Measurements from ENCODE around the gene ULBP3.
"Not testable (repeated sequence)": the region's sequence is repeated elsewhere in the genome, so short reads cannot be mapped to it uniquely, and the experiment has no call there.

ULBP3 gene

GRCh38 chr6:150075034-150075421, 6.1 kb upstream of the ULBP3 start:
- DNase-seq: no peak

- not testable (repeated sequence) for DNase-seq
Observed at GRCh38 chr6:150074396-150075033, 5.6 kb upstream of the ULBP3 start.

GRCh38 chr6:150072201-150072600, 3.3 kb upstream of the ULBP3 start:
- DNase-seq: no peak

GRCh38 chr6:150070236-150070818, 1.4 kb upstream of the ULBP3 start:
- no peak for DNase-seq

- DNase-seq: no peak
Observed at GRCh38 chr6:150069706-150070105, 785 bp upstream of the ULBP3 start.

GRCh38 chr6:150068151-150068550, 770 bp downstream of the ULBP3 start:
- no peak for DNase-seq

- no peak for DNase-seq
Observed at GRCh38 chr6:150065083-150065482, 3.8 kb downstream of the ULBP3 start.

- DNase-seq: no peak
Observed at GRCh38 chr6:150063640-150064039, 5.3 kb downstream of the ULBP3 start.

GRCh38 chr6:150059973-150060372, 8.9 kb downstream of the ULBP3 start:
- not testable (repeated sequence) for DNase-seq

- no peak for DNase-seq
Observed at GRCh38 chr6:150058986-150059385, 9.9 kb downstream of the ULBP3 start.

GRCh38 chr6:150058231-150058792, 10.6 kb downstream of the ULBP3 start:
- DNase-seq: no peak

- no peak for DNase-seq
Observed at GRCh38 chr6:150057501-150057951, 11.4 kb downstream of the ULBP3 start.

GRCh38 chr6:150056916-150057315, 12.0 kb downstream of the ULBP3 start:
- DNase-seq: no peak

GRCh38 chr6:150056156-150056555, 12.8 kb downstream of the ULBP3 start:
- DNase-seq: no peak

GRCh38 chr6:150055131-150055530, 13.8 kb downstream of the ULBP3 start:
- no peak for DNase-seq

- no peak for DNase-seq
Observed at GRCh38 chr6:150053450-150053849, 15.5 kb downstream of the ULBP3 start.

GRCh38 chr6:150050846-150051245, 18.1 kb downstream of the ULBP3 start:
- DNase-seq: no peak

- DNase-seq: no peak
Observed at GRCh38 chr6:150048099-150048498, 20.8 kb downstream of the ULBP3 start.

GRCh38 chr6:150046943-150047342, 22.0 kb downstream of the ULBP3 start:
- DNase-seq: no peak

GRCh38 chr6:150044621-150045145, 24.2 kb downstream of the ULBP3 start:
- DNase-seq: no peak

GRCh38 chr6:150043501-150044412, 25.2 kb downstream of the ULBP3 start:
- DNase-seq: no peak

- no peak for DNase-seq
Observed at GRCh38 chr6:150043096-150043495, 25.8 kb downstream of the ULBP3 start.
